Ectodermal cell (in vitro differentiated cells): ENCODE data around the gene PKNOX2.
"Not testable (repeated sequence)": the region's sequence is repeated elsewhere in the genome, so short reads cannot be mapped to it uniquely, and the experiment has no call there.

Experiments used
- H3K27ac ChIP-seq: 2 replicates; pipeline ENCODE4 v1.7.0; 2013; ENCODE audit warnings: mild to moderate bottlenecking, low read depth, low read length; ENCODE audit not compliant: insufficient read depth, poor library complexity, severe bottlenecking
- H3K27me3 ChIP-seq: 2 replicates; pipeline ENCODE4 v1.7.0; 2013; ENCODE audit warnings: mild to moderate bottlenecking, low read length; ENCODE audit not compliant: insufficient read depth, control insufficient read depth, poor library complexity, severe bottlenecking
- H3K36me3 ChIP-seq: one replicate; pipeline ENCODE4 v1.7.0; 2013; ENCODE audit warnings: low read length; ENCODE audit not compliant: control insufficient read depth, insufficient read depth
- H3K4me1 ChIP-seq: one replicate; pipeline ENCODE4 v1.7.0; 2013; ENCODE audit warnings: low read length; ENCODE audit not compliant: control insufficient read depth, insufficient read depth
- H3K4me3 ChIP-seq: 2 replicates; pipeline ENCODE4 v1.7.0; 2013; ENCODE audit warnings: low read depth, low read length, control low read depth; ENCODE audit not compliant: insufficient read depth
- H3K9me3 ChIP-seq: 2 replicates; pipeline ENCODE4 v1.7.0; 2013; ENCODE audit warnings: mild to moderate bottlenecking, low read length, moderate library complexity; ENCODE audit not compliant: control insufficient read depth
- WGBS, 2 experiments: methylation state at CpG; one replicate each; pipeline ENCODE4 v1.1.7; 2013; ENCODE audit warnings: missing lambda C conversion rate in 2 of 2; 5-methylcytosine and 5-hydroxymethylcytosine counted together

Gene PKNOX2

DNA sequence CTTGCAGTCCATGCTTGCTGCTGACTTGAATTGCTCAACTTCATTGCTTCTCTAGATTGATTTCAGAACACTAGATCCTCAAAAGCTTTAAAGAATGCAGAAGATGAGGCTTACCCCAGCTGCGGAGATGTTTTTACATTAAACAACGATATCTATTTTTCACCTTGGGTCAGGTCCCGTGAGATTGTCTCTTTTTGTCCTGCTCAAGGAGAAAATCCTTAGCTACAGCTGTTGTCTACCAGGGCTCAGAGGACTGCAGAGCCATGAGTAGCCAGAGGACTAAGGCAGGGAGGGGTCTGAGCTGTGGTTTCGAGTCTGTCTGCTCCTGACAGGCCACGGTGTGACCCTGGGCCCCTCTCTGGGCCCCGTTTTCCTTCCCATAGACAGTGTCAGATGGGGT is 51.4 kb downstream of the PKNOX2 start:
- no peak overlapping the region for H3K27ac ChIP-seq
- H3K4me1 ChIP-seq: peaks cover 63% of the 10 kb centered on the region
- no peaks in the 10 kb centered on the region for H3K36me3 ChIP-seq
- no peak overlapping the region for H3K4me3 ChIP-seq
- H3K27me3 ChIP-seq: no peaks in the 10 kb centered on the region
- no peaks in the 10 kb centered on the region for H3K9me3 ChIP-seq
- 83 to 84% methylated on average over 6 of the region's 6 CpGs for WGBS, 2 experiments

GRCh38 chr11:125218336-125218735 is 53.8 kb downstream of the PKNOX2 start:
- WGBS, 2 experiments: 80 to 89% methylated on average over 4 of the region's 4 CpGs
- no peaks in the 10 kb centered on the region for H3K27me3 ChIP-seq
- H3K36me3 ChIP-seq: no peaks in the 10 kb centered on the region
- no peak overlapping the region for H3K4me3 ChIP-seq
- H3K27ac ChIP-seq: no peak overlapping the region
- no peaks in the 10 kb centered on the region for H3K9me3 ChIP-seq
- peaks cover 55% of the 10 kb centered on the region for H3K4me1 ChIP-seq

GRCh38 chr11:125221461-125221860 is 56.9 kb downstream of the PKNOX2 start:
- Histone ChIP-seq H3K9me3 (no peaks in the 10 kb centered on the region), H3K4me1 (peaks cover 42% of the 10 kb centered on the region), H3K27ac (no peak overlapping the region), H3K36me3 (no peaks in the 10 kb centered on the region), H3K4me3 (no peak overlapping the region), H3K27me3 (no peaks in the 10 kb centered on the region)
- WGBS, 2 experiments: 94 to 95% methylated on average over 9 of the region's 10 CpGs

DNA sequence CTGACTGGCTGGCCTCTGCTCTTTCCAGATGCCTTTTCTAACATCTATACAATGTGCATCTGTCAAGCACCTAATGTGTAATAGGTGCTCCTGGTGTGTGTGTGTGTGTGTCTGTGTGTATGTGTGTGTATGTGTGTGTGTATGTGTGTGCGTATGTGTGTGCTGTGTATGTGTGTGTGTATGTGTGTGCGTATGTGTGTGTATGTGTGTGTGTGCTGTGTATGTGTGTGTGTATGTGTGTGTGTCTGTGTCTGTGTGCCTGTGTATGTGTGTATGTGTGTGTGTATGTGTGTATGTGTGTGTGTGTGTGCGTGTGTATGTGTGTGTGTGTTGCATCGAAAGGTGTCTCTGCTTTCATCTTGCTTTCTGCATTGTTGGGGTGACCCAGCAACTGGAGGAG is 57.9 kb downstream of the PKNOX2 start:
- WGBS, 2 experiments: 90% methylated on average over 4 of the region's 4 CpGs
- Histone ChIP-seq H3K9me3 (no peaks in the 10 kb centered on the region), H3K4me1 (peaks cover 31% of the 10 kb centered on the region), H3K27me3 (no peaks in the 10 kb centered on the region), H3K36me3 (no peaks in the 10 kb centered on the region), H3K4me3 (no peak overlapping the region), H3K27ac (no peak overlapping the region)

GRCh38 chr11:125223161-125223560 is 58.6 kb downstream of the PKNOX2 start:
- H3K36me3 ChIP-seq, H3K27ac ChIP-seq, H3K9me3 ChIP-seq, H3K27me3 ChIP-seq, H3K4me3 ChIP-seq: not testable (repeated sequence)
- WGBS, 2 experiments: 92 to 94% methylated on average over 6 of the region's 6 CpGs
- peaks cover 29% of the 10 kb centered on the region for H3K4me1 ChIP-seq

GRCh38 chr11:125223901-125224361 is 59.4 kb downstream of the PKNOX2 start:
- H3K27ac ChIP-seq: no peak overlapping the region
- H3K27me3 ChIP-seq: no peaks in the 10 kb centered on the region
- H3K4me3 ChIP-seq: no peak overlapping the region
- H3K9me3 ChIP-seq: no peaks in the 10 kb centered on the region
- 90% methylated on average over 11 of the region's 11 CpGs for whole genome bisulfite sequencing, 2 experiments
- peaks cover 26% of the 10 kb centered on the region for H3K4me1 ChIP-seq
- no peaks in the 10 kb centered on the region for H3K36me3 ChIP-seq

DNA sequence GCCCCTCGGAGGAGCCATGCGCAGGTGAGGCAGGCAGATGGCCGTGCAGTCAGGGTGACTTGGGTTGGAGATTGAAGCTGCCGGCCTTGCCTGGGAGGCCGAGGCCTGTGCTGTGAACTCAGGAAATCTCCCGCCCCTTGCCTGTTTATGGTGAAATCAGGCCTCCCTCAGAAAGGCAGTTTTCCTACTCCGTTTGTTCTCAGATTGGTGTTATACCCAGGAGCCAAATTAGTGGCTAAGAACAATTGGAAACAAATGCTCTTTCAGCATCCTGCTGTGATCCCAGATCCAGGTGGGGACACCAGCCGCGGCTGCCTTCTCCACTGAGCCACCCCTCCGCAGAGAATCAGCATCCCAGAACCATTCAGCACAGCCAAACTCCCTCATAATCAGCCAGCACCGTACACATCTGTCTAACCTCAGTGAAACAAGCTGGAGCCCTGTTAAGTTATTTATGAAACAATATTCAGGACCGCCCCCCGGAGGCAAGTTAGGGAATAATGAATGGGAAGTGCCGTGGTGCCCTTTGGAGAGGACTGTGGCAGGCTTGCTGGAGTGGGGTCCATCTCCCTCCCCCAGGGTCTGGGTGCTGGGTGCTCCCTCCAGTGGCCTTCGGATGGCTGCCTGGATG is 60.0 kb downstream of the PKNOX2 start:
- WGBS, 2 experiments: 70 to 73% methylated on average over 15 of the region's 15 CpGs
- Histone ChIP-seq H3K9me3 (no peaks in the 10 kb centered on the region), H3K27ac (no peak overlapping the region), H3K36me3 (no peaks in the 10 kb centered on the region), H3K4me1 (peaks cover 26% of the 10 kb centered on the region), H3K4me3 (no peak overlapping the region), H3K27me3 (no peaks in the 10 kb centered on the region)

- no peaks in the 10 kb centered on the region for H3K27me3 ChIP-seq
- no peak overlapping the region for H3K4me3 ChIP-seq
- WGBS, 2 experiments: 74 to 77% methylated on average over 2 of the region's 2 CpGs
- no peaks in the 10 kb centered on the region for H3K9me3 ChIP-seq
- no peak overlapping the region for H3K27ac ChIP-seq
- H3K36me3 ChIP-seq: no peaks in the 10 kb centered on the region
- H3K4me1 ChIP-seq: peaks cover 26% of the 10 kb centered on the region
These were observed 60.9 kb downstream of the PKNOX2 start for GRCh38 chr11:125225401-125225800.

DNA sequence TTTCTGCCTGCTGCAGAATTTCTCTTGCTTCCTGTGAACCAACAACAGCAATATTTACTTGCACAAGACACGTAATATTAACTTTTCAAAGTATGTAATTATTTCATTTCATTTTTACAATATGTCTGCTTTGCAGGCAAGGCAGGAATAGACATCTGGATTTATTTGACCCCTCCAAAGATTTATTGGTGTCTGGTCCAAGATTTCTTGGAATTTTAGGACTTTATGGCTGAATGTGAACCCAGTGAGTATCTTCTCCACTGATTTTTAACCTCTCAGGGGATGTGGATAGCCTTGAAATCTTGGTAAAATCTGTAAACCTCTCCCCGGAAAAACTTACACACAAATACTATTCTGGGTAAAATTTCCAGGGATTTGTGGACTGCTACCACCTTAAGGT is 61.5 kb downstream of the PKNOX2 start:
- WGBS, 2 experiments: 79 to 97% methylated on average over 2 of the region's 2 CpGs
- Histone ChIP-seq H3K9me3 (no peaks in the 10 kb centered on the region), H3K27me3 (no peaks in the 10 kb centered on the region), H3K4me1 (peaks cover 26% of the 10 kb centered on the region), H3K27ac (no peak overlapping the region), H3K36me3 (no peaks in the 10 kb centered on the region), H3K4me3 (no peak overlapping the region)

DNA sequence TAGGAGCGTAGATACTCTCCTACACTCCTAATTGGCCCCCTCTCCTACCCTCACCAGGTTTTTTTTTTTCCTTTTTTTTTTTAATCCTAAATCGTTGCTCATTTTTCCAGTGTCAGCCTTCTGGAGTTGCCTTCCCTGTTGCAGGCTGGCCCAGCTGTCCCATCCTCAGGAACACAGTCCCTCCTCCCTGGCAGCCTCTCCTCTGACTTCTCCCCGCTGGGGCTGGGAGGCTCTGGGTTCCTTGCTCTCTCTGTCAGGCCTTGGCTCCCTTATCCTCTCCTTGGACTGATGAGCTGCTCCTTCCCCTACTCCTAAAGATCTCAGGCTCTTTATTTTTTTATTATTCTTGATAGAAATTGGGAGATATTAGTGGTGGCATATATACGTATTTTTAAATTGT is 62.2 kb downstream of the PKNOX2 start:
- 89 to 91% methylated on average over 3 of the region's 4 CpGs for WGBS, 2 experiments
- Histone ChIP-seq H3K27me3 (no peaks in the 10 kb centered on the region), H3K36me3 (no peaks in the 10 kb centered on the region), H3K4me1 (peaks cover 26% of the 10 kb centered on the region), H3K4me3 (no peak overlapping the region), H3K9me3 (no peaks in the 10 kb centered on the region), H3K27ac (no peak overlapping the region)

DNA sequence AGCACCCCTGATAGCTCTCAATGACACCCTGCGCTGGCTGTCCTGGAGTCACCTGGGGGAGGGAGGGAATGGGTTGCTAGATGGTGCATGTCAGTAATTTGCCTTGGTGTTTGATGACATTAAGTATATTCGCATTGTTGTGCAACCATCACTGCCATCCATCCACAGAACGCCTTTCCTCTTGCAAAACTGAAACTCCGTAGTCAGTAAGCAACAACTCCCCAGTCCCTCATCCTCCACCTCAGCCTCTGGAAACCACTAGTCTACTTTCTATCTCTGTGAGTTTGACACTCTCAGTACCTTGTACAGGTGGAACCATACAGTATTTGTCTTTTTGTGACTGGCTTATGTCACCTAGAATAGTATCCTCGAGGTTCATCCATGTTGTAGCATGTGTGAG is 62.6 kb downstream of the PKNOX2 start:
- WGBS, 2 experiments: 97% methylated on average over 5 of the region's 5 CpGs
- no peaks in the 10 kb centered on the region for H3K36me3 ChIP-seq
- no peaks in the 10 kb centered on the region for H3K9me3 ChIP-seq
- no peak overlapping the region for H3K4me3 ChIP-seq
- no peak overlapping the region for H3K27ac ChIP-seq
- peaks cover 26% of the 10 kb centered on the region for H3K4me1 ChIP-seq
- H3K27me3 ChIP-seq: no peaks in the 10 kb centered on the region
